ENCODE results near the gene BTBD7.
"Not testable (repeated sequence)": the region's sequence is repeated elsewhere in the genome, so short reads cannot be mapped to it uniquely, and the experiment has no call there.

BTBD7 gene, protein sequence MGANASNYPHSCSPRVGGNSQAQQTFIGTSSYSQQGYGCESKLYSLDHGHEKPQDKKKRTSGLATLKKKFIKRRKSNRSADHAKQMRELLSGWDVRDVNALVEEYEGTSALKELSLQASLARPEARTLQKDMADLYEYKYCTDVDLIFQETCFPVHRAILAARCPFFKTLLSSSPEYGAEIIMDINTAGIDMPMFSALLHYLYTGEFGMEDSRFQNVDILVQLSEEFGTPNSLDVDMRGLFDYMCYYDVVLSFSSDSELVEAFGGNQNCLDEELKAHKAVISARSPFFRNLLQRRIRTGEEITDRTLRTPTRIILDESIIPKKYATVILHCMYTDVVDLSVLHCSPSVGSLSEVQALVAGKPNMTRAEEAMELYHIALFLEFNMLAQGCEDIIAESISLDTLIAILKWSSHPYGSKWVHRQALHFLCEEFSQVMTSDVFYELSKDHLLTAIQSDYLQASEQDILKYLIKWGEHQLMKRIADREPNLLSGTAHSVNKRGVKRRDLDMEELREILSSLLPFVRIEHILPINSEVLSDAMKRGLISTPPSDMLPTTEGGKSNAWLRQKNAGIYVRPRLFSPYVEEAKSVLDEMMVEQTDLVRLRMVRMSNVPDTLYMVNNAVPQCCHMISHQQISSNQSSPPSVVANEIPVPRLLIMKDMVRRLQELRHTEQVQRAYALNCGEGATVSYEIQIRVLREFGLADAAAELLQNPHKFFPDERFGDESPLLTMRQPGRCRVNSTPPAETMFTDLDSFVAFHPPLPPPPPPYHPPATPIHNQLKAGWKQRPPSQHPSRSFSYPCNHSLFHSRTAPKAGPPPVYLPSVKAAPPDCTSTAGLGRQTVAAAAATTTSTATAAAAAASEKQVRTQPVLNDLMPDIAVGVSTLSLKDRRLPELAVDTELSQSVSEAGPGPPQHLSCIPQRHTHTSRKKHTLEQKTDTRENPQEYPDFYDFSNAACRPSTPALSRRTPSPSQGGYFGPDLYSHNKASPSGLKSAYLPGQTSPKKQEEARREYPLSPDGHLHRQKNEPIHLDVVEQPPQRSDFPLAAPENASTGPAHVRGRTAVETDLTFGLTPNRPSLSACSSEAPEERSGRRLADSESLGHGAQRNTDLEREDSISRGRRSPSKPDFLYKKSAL

DNA sequence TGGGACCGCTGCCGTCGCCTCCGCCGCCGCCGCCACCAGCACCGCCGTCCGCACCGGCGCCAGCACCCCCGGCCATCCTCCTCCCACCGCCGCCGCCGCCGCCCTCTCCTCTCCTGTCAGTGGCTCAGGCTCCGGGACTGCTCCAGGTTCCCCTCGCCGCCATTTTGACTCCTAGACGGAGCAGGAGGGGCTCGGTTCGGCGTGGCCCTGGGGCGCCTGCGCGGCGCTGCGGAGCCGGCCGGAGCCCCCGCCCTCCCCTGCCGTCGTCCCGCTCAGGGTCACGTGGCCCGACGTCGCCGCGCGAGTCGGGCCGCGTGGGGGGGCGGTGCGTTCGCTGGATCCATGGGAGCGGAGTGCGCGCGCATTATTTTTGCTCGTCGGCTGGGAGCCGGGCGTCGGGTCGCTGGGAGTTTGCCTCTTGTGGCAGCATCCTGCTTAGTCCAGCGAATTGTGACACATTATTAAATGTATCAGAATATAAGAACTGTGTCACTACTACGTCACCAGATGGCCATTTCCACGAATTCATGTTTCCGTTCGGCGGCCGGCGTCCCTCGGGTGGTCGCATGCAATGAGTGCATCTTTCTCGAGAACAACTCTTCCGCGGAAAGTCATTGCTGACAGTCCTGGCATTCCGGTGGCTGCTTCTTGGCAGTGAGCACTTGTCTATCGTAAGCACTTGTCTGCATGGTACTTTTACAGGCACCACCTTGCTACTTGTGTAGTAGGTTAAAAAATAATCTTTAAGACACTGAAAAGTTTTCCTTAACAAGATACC lies at the start of gene BTBD7:
Gene BTBD7 (minus strand): TSS at position 184 of the 778 bp plus-strand sequence. CDS start 36,985 bp downstream, outside the sequence.
- peak; percentile 95 for DNase-seq

DNA sequence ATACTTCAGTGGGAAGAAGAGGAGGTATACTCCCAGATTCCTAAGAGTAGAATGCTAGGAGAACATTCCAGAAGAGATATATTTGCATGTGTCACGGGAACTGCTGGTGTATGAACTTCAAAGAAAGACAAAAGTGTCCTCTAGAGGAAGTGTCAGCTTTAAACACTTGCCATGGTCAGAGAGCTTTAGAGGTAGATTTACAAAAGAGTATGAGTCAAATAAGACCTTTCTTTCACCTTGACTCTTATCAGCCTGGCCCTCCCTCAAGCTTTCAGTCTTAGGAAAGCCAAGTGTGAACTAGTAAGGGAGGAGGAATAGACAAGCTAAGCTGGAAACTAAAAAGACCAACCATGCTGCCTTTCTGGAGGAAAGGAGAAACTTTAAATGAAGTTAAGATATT lies 48.8 kb upstream of the BTBD7 start:
- no peak for DNase-seq

DNA sequence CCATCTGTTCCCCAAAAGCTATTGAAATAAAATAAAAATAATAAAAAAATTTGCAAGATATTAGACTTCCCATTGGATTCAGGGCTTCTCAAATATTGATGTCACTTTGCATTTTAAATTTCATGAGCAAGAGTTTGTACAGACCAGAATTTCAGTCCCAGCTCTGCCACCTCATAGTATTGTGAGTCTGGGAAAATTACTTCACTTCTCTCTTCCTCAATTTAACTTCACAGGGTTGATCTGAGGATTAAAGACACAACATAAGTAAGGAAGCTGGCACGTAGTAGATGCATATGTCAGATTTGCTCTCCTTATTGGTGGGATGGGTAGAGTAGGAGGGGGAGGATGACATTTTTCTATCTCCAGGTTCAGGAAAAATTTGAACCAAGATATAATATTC lies 47.0 kb upstream of the BTBD7 start:
- DNase-seq: no peak

DNA sequence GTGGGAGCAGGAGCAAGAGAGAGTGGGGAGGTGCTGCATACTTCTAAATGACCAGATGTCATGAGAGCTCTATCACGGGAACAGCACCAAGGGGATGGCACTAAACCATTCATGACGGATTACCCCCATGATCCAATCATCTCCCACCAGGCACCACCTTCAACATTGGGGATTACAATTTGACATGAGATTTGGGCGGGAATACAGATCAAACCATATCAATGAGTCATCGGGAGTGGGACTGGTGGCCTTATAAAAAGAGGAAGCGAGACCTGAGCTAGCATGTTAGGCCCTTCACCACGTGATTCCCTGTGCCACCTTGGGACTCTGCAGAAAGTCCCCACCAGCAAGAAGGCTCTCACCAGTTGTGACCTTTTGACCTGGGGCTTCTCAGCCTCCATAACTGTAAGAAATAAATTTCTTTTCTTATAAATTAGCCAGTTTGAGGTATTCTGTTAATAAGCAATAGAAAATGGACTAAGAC lies 42.9 kb upstream of the BTBD7 start:
- DNase-seq: no peak

DNA sequence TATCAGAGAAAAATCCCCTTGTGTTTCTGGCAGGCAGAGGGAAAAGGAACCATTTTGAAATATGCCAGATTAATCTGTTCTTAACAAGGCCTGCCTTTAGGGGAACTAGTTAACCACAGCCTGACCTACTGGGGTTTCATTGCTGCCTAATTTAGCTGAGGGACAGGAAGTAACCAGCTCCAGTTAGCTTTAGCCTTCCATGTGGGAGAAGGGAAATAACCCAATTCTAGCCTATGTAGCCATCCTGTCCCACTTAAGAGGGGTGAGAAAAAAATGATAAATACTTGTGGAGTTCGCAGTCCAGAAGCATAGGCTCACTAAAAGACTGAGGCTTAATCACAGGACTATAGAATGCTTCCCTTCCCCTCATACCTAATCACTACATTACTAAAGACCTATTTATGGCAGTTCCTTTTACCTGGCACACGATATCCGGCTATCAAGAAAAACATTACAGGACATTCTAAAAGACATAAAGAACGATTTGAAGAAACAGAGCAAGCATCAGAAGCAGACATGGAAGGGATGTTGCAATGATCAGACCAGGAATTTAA lies 37.0 kb upstream of the BTBD7 start:
- no peak for DNase-seq

DNA sequence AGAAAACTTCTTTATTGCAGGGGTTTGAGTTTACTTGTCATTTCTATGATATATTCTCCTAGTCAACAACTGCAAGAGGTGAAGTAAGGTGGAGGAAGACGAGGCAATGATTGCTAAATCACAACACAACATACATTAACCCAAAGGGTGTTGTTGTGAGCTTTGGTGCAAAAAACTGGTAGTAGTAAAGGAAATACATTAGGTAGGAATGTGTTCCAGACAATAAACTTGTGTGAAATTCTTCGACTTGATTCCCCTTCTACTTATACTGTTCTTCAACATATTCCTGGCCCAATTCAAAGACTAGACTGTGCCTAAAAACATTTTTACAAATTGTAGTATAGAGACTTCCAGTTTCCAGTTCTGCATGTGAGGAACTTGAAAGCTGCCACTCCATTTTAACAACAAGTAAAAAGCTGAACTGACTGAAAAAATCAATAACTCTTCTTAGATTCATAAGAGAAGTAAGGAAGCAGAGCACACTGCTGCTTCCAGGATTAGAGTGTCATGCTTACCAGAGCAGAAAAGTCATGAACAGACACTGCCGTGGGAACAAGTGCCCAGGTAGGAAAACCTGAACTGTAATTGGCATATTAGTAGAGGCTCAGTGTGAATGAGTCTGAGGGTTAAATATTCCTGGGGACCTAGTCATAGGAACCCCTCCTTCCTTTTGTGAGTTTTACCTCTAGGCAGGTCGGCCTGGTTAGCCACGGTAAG lies 36.3 kb upstream of the BTBD7 start:
- DNase-seq: no peak

DNA sequence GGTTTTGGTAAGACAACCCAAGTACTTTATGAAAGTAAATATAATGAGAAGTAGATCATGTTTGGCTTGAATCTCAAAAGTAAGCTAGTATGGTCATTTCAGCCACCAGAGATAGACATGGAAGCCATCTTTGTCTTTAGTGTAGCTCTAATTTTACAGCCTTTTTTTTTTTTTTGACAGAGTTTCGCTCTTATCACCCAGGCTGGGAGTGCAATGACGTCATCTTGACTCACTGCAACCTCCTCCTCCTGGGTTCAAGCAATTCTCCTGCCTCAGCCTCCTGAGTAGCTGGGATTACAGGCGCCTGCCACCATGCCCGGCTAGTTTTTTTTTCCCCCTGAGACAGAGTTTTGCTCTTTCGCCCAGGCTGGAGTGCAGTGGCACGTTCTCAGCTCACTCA lies 22.0 kb upstream of the BTBD7 start:
- DNase-seq: not testable (repeated sequence)

DNA sequence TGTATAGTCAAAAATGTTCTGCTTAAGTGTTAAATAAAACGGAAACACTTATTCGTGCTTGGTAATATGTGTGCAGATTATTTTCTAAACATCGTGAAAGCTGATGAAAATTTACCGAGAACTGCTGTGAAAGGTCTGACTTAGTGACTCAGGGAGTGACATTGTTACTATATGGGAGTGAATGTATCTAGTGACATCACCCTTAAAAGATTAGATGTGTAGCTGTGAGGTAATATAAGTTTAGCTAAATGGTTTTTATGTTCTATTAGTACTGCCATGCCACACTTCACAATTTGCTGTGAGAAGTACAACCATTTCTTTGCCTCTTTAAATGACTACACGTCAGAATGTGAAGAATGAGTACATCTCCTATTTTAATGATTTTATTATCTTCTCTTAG lies 15.5 kb upstream of the BTBD7 start:
- no peak for DNase-seq

DNA sequence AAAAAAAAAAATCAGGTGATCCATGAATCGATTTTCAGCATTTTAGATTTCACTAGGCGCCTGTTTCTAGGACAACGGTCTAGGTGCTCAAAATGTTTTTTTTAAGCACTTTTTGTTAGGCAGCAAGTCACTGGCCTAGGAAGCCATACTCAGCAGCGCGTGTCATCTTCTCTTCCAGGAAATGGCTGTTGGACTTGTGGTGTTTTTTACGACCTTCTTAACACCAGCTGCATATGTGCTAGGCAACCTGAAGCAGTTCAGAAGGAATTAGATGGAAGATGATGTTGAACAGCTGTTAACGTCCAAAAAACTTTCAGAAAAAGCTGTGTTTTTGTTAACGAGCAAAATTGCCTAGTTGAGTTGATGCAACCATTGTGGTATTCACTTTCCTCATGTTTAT lies 15.0 kb upstream of the BTBD7 start:
- DNase-seq: no peak

DNA sequence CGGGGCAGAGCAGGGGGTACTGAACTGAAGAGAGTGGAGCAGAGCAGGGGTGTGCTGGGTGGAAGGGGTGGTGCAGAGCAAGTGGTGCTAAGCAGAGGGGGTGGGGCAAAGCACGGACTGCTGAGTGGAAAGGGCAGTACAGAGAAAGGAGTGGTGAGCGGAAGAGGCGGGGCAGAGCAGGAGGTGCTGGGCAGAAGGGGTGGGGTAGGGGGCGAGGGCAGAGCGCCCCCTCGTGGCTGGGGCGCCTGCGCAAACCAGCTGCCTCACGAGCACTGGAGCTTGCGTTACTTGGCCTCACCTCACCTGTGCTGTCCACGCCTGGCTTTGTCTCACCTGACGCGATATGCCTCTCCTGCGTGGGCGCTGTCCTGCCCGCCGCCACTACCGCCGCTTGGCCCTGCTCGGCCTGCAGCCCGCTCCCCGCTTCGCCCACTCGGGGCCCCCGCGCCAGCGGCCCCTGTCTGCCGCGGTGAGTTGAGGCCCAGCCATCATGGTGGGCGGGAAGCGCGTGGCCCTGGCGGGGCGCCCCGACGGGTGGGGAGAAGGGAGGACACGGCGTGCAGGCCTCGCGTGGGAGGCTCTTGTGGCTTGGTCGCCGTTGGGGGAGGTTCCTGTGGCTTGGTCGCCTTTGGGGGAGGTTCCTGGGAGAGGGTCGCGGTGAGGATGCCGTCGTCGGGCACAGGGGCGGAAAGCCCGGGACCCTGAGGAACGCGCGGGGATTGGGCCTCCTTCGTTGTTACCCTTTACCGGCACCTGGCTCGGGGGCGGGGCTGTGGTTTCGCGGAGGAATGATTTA lies 14.3 kb upstream of the BTBD7 start, which contains the start of gene COX8C:
Gene COX8C (plus strand): TSS at position 257 of the 796 bp plus-strand sequence. CDS start 87 bp downstream, at position 344.
- no peak for DNase-seq

DNA sequence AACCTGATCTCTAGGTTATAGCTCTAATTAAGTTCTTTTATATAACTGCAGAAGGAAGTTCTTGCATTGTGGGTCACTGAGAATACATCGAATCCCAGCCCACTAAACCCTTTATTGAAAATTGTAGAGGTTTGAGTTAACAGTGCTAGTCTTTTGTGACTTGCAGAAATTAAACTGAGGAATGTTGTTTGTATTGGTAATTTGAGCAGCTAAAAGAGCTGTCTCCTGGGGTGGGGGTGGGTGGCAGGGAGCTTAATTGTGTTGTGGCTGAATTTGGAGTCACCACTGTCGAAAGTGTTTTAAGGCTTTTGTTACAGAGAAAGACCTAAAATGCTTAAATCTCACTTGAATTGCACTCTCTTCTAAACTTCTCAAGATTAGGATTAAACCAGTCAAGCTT lies 11.0 kb upstream of the BTBD7 start:
- no peak for DNase-seq

DNA sequence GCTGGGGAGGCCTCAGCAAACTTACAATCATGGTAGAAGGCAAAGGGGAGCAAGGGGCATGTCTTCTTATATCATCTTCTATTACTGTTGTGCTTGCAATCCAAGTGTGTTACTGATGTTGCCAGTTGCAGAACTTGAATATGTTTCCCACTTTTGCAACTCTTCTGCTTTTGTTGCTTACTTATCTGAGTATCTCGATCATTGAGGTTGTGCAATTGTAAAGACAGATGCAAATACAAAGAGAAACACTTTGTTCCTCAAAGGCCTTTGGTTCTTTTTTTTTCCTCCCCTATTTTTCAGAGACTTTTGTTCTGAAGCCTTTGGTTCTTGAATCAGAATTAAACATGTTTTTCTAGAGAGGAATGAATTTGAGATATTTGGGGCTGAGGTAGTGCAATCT lies 10.4 kb upstream of the BTBD7 start:
- no peak for DNase-seq

DNA sequence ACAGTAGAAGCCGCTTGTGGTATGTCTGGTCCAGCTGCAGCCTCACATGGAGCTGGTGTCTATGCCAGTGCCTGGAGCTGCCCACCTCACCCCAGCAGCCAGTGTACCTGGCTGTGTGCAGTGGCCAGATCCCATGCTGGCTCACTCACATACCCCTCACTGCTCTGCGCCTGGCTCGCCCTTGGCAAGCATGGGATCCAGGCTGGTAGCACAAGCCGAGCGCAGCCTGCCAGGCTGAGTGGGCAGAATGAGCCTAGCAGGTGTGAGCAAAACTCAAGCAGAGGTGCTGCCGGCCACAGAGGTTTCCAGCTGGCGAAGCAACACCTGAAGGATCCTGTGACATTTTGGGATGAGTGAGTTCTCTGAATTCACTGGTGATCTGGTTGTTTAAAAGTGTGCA lies 5.0 kb upstream of the BTBD7 start:
- no peak for DNase-seq

DNA sequence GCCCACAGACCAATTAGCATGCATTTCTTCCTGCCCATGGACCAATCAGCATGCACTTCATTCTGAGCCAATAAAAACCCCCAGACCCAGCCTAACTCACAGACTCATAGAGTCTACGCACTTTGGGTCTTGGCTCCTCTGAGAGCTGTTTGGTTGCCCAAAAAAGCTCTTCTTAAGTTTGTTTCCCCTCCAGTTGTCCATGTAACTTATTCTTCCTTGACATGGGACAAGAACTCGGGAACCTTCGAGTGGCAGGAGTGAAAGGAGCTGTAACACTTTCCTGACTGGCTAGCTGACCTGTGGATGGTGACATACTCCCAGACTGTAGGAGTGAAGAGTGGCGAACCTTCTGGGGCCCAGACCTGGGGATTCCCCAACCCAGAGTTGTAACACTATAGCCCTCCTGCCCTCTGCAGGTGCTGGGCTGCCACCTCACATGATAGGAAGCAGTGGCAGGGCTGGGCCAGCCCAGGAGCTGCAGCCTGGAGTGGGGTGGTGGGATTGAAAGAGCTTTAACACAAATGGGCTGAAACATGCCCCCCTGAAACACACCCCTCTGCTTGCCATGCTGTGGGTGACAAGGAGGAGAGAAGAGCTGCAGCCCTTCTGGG lies 4.4 kb upstream of the BTBD7 start:
- DNase-seq: no peak

DNA sequence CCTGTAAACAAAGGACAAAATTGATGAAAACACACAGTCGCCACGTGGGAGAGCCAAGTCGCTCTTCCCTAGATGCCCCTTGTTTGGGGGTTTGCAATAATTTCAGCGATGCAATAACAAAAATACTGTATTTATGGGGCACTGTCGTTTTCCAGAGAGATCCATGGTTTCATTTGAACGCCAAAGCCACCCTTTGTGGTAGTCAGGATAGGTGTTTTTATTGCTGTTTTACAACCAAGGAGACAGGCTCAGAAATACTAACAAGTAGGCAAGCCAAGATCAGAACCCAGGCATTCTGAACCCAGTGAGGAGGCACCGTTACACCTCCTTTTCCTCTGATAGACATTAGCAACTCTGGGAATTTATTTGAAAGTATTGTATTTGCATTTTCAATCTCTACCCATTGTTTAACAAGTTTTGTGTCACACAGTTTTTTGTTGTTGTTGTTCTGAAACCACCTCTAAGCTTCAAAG lies 831 bp upstream of the BTBD7 start:
- no peak for DNase-seq

DNA sequence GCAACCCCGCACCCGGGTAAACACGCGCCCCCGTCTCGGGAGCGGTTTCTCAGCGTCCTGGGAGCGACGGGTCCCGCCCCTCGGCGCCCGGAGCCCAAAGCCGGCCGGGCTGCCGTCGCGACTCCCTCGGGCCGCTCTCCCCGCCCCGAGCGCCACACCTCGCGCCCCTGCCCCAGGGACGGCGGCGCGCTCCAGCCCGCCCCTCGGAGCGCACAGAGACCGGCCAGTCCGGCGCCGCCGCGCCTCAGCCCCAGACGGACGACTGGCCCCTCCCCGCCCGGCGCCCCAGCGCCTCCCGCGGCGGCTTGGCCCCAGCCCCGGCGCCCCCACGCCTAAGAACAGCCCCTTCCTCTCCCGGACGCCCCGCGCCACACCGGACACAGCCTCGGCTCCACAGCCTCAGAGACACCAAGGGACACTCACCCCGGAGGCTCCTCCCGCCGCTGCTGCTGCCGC lies 411 bp downstream of the BTBD7 start:
- peak; percentile 26 for DNase-seq

DNA sequence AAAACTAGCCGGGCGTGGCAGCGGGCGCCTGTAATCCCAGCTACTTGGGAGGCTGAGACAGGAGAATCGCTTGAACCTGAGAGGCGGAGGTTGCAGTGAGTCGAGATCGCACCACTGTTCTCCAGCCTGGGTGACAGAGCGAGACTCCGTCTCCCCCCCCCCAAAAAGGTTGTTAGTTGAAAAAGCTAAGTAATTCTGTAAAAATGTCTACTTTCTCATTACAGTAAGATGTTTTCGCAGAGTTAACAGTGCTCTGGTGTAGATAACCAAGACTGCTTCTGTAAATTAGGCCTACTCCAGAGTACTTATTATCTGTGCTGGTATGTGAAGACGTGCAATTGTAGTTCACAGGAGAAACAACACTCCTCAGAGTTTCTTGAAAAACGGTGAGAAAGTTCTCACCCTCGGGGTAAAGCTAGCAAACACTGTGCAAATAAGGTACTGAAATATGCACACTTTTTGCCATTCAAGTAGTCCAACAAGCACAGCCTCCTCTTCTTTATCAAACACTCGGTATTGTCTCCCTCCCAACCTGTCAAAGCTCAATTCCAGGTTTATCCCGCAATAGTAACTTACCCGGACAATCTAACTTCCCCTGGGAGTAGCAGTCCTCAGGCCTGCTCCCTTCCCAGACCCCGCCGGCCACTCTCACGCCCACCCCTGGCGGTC lies 974 bp downstream of the BTBD7 start:
- DNase-seq: no peak

DNA sequence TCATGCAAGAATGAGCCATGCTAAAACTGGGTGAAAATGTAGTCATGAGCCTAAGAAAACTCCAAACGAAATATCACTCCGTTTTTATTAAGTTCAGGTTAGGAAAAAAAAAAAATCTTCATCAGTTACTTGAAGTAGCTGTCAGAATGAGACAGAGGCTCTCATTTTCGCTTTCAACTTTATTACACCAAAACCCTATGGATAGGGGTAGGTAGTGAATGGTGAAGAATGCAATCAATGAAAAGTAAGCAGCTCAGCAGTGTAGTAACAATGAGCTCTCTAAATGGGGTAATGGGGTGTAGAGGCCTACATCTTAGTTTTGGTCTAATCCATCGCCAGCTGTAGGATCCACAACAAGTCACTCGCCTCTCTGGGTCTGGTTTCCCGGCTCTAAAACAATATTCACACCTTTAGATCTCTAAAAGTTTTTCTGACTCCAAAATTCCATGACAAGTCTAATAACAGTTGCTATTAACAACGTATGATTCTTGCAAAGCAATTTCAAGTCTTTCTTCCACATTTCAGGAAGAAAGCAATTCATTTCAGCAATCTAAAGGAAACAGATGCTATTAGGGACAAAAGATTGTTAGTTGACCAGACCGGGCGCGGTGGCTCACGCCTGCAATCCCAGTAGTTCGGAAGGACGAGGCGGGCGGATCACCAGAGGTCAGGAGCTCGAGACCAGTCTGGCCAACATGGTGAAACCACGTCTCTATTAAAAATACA lies 1.7 kb downstream of the BTBD7 start:
- no peak for DNase-seq

DNA sequence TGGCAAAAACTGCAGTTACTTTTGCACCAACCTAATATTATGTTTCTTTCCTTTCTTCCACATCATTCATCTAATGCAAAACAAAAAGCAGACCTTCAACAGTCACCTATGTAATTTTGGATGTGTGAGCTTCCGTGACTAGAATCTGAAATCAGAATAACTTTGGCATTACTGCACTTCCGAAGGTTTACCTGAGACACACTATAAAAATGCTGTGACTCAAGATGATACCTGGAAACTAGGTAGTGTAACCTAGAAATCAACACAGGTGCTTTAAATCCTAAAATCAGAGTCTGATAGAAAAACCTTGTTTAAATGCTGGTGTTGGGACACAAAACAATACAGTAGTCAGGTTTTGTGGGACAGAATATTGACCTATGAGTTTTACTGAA lies 2.2 kb downstream of the BTBD7 start:
- DNase-seq: no peak
